Pulmonary artery endothelial cell (primary cell): Measurements from ENCODE around the gene FLCN. TPM values are rescaled to one million over a fixed set of nuclear protein-coding genes. Genes with fewer than 3 reads are reported as not detected.
"Not testable (repeated sequence)": the region's sequence is repeated elsewhere in the genome, so short reads cannot be mapped to it uniquely, and the experiment has no call there.

Source experiments
- DNase-seq: peaks from one replicate; pipeline ENCODE4 v3.0.0-alpha.2; 2011; ENCODE audit warnings: low read depth, low spot score
- total RNA-seq: library from RNA; depleted of rRNA; stranded (reverse); fragments of >200 nt; gene quantifications from 2 replicates; pipeline ENCODE4 v1.2.3, GENCODE V29; 2014

The FLCN gene
- 40.3 and 42.0 TPM in 2 replicates for total RNA-seq

DNA sequence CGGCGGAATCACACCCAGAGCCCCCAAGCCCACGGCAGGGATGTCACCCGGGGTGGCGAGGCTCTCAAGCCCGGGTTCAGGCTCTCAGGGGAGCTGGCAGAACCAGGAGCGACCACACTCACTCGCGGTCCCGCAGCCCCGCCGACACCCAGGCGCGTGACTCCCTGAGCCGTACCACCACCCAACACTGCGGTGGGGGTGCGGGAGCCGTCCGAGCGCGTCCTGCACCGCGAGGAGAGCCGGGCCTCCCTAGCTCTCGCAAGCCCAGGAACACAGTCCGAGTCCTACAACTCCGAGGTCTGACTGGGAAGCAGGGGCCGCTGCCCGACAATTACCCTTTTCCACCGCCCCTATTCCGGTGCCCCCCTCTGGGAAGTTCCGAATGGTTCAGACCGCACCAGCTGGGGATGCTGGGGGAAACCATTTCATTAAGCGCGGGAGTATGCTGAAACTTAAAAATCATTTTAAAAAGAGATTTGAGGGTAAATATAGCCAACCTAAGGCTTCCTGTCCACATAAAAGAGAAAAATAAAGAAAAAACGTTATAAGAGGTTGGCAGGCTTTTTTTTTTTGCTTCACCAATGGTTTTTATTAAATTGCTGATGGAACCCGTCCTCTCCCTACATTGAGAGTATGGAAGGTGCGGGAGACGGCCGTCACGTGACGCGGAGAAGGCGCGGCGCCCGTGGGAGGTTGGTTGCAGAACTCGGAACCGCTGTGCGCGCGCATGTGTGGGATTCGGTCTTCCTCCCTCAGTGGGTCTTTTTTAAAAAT lies at the start of gene FLCN:
Gene FLCN, minus strand, starts transcription at position 143 of the 774 bp plus-strand sequence. CDS start 9,031 bp downstream, outside the sequence.
- peak; percentile 52 for DNase-seq

DNA sequence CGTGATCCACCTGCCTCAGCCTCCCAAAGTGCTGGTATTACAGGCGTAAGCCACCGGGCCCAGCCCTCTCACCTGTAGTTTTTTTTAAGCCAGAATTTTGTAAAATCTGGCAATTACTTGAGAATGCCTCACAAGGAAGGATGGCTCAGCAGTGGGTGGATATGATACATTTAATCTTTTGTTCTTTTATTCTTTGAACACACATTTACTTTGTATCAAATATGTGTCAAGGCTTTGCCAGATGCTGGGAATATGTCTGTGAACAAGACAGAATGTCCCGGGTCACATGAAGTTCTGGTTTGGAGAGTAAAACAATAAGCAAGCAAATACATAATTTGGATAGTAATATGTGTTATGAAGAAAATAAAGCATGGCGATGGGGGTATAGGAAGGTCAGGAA lies 49.0 kb upstream of the FLCN start:
- DNase-seq = no peak

GRCh38 chr17:17280613-17281549 lies 43.9 kb upstream of the FLCN start, which contains the start of gene COPS3:
TSS of gene COPS3 (minus strand) at chr17:17281246. CDS start at chr17:17281186, 60 bp downstream.
- DNase-seq = peak; percentile 88

DNA sequence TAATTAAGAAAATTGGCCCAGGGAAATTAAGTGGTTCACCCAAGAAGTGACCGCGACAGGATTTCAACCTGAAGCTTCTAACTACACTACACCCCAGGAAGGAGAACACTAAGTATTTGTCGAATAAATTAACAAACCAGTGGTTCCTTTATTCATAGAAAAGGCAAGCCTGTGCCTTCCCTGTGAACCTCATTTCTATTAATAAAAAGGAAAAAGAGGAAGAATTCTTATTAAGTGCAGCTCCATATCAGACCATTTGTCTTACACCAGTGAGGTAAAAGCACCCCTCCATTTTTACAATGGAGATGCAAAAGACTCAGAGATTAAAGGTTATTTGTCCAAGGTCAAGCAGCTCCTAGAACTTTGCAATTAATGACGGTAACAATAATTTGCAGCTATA lies 42.3 kb upstream of the FLCN start:
- DNase-seq = no peak

GRCh38 chr17:17277431-17277830 lies 40.5 kb upstream of the FLCN start:
- not testable (repeated sequence) for DNase-seq

DNA sequence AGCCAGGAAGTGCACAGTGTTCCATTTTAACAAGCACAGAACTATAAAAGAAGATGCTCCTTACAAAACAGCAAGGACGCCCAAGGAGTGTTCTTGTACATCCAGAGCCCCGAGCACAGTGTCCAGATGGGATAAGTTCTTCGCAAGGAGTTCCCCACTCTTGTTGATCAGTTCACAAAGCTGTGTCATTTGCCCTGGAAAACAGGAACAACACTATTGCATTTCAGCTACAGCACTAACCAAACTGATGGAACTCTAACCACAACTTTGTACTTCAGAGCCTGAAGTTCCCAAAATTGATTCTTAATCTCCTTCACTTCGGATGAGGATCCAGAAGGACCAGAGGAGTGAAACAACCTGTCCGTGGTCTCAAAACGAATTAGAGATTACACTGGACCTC lies 39.0 kb upstream of the FLCN start:
- DNase-seq = no peak

DNA sequence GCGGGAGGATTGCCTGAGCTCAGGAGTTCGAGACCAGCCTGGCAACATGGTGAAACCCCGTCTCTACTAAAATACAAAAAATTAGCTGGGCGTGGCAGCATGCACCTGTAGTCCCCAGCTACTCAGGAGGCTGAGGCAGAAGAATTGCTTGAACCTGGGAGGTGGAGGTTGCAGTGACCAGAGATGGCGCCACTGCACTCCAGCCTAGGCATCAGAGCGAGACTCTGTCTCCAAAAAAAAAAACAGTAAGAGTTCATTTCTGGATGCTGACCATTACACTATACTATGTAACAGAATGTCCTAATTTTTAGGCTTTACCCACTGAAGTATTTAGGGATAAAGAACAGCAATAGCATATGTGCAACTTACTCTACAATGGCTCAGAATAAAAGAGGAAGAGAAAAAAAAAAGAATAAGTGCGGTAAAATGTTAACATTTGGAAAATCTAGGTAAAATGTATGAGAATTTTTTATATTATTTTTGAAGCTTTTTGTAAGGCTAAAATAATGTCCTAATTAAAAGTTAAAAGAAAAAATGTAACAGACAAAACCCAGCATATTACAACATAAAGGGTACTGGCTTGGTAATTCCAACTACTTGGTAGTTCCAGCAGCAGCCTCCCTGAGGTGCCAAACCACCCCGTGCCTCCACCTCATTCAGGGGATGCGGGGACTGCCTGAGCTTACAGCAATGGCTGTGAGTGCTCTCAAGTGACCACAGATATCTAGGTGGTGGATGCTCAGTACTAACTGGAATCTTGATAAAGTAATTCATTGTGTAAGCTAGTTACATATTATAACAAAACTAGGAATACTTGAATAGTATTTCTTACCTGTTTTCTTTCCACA lies 33.2 kb upstream of the FLCN start:
- DNase-seq = no peak

GRCh38 chr17:17264430-17264829 lies 27.5 kb upstream of the FLCN start:
- no peak for DNase-seq

- DNase-seq = no peak
Measured at GRCh38 chr17:17258998-17259397, 22.0 kb upstream of the FLCN start.

GRCh38 chr17:17258011-17258410 lies 21.0 kb upstream of the FLCN start:
- DNase-seq = no peak

GRCh38 chr17:17256316-17256715 lies 19.3 kb upstream of the FLCN start:
- no peak for DNase-seq

- DNase-seq = not testable (repeated sequence)
Measured at GRCh38 chr17:17255689-17256088, 18.7 kb upstream of the FLCN start.

DNA sequence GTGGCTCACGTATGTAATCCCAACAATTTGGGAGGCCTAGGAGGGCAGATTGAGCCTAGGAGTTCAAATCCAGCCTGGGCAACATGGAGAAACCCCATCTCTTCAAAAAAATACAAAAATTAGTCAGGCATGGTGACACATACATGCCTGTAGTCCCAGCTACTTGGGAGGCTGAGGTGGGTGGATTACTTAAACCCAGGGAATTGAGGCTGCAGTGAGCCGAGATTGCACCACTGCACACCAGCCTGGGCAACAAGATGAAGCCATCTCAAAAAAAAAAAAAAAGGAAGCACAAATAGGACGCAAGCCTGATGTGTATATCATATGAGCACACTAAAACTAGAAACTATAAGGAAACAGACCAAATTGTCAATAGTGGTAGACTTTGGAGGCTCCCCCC lies 17.1 kb upstream of the FLCN start:
- no peak for DNase-seq

GRCh38 chr17:17253406-17253805 lies 16.4 kb upstream of the FLCN start:
- DNase-seq = no peak

GRCh38 chr17:17252149-17252661 lies 15.2 kb upstream of the FLCN start:
- no peak for DNase-seq

- DNase-seq = no peak
Measured at GRCh38 chr17:17246879-17247278, 9.9 kb upstream of the FLCN start.

- no peak for DNase-seq
Measured at GRCh38 chr17:17243163-17243562, 6.2 kb upstream of the FLCN start.

GRCh38 chr17:17242246-17242645 lies 5.3 kb upstream of the FLCN start:
- DNase-seq = no peak

DNA sequence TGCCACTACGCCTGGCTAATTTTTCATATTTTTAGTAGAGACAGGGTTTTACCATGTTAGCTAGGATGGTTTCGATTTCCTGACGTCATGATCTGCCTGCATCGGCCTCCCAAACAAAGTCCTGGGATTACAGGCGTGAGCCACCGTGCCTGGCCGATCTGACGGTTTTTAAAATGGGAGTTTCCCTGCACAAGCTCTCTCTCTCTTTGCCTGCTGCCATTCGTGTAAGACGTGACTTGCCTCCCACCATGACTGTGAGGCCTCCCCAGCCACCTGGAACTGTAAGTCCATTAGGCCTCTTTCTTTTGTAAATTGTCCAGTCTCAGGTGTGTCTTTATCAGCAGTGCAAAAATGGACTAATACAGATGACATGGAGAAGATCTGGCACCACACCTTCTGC lies 4.7 kb upstream of the FLCN start:
- DNase-seq = no peak

- DNase-seq = no peak
Measured at GRCh38 chr17:17239832-17240231, 2.9 kb upstream of the FLCN start.
